GM19035 (cell line): Measurements from ENCODE around the gene PLOD3.
"Not testable (repeated sequence)": the region's sequence is repeated elsewhere in the genome, so short reads cannot be mapped to it uniquely, and the experiment has no call there.

Source experiments
- ATAC-seq: cut with Tn5 transposase; IDR thresholded peaks from one replicate; pipeline ENCODE4 v1.9.1; 2021; ENCODE audit not compliant: unreplicated experiment

Gene PLOD3, protein sequence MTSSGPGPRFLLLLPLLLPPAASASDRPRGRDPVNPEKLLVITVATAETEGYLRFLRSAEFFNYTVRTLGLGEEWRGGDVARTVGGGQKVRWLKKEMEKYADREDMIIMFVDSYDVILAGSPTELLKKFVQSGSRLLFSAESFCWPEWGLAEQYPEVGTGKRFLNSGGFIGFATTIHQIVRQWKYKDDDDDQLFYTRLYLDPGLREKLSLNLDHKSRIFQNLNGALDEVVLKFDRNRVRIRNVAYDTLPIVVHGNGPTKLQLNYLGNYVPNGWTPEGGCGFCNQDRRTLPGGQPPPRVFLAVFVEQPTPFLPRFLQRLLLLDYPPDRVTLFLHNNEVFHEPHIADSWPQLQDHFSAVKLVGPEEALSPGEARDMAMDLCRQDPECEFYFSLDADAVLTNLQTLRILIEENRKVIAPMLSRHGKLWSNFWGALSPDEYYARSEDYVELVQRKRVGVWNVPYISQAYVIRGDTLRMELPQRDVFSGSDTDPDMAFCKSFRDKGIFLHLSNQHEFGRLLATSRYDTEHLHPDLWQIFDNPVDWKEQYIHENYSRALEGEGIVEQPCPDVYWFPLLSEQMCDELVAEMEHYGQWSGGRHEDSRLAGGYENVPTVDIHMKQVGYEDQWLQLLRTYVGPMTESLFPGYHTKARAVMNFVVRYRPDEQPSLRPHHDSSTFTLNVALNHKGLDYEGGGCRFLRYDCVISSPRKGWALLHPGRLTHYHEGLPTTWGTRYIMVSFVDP

DNA sequence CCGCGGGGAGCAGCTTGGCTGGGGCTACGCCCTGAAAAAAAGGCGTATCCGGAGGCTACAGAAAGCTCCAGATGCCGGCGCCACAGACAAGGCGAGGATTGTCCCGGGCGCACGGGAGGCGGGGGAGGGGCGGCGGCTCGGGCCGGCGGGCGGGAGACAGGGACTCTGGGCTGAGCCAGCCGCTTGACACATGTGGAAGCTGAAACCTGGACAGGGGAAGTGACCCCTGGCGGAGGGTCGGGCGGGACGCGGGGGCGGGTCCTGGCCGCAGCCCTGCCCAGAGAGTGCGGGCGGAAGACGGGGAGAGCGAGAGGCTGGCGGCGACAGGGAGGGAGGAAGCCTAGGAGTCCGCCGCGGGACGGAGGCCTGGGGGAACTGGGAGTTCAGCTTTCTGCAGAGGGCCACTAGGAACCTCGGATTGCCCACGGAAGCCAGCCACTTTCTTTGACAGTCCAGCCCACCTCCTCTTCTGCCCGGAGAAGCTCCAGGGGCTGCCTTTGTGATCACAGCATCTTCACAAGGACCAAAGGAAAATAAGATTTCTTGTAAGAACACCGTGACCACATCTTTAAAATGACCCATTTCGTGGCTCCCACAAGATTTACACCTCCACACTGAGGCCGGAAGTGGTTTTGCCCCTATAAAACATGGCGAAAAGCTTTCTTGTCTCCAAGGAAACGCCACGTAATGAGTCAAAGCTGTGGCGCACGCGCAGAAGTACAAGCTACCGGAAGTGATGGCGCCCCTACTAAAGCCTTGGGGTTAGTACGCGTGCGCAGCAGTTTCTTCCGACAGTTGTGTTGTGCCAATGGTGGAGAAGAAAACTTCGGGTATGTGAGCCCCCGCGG lies at the start of gene PLOD3, which contains the start of gene ZNHIT1:
PLOD3 (minus strand) TSS at position 194 of the 848 bp plus-strand sequence. CDS start 307 bp downstream, outside the sequence.
ZNHIT1 (plus strand) TSS at position 778 of the 848 bp plus-strand sequence; CDS start at position 809, 31 bp downstream.
- peak; percentile 64 for ATAC-seq

GRCh38 chr7:101265622-101266516 lies 48.5 kb upstream of the PLOD3 start:
- ATAC-seq, result no peak

- ATAC-seq, result not testable (repeated sequence)
These were observed 46.8 kb upstream of the PLOD3 start for GRCh38 chr7:101264102-101264706.

DNA sequence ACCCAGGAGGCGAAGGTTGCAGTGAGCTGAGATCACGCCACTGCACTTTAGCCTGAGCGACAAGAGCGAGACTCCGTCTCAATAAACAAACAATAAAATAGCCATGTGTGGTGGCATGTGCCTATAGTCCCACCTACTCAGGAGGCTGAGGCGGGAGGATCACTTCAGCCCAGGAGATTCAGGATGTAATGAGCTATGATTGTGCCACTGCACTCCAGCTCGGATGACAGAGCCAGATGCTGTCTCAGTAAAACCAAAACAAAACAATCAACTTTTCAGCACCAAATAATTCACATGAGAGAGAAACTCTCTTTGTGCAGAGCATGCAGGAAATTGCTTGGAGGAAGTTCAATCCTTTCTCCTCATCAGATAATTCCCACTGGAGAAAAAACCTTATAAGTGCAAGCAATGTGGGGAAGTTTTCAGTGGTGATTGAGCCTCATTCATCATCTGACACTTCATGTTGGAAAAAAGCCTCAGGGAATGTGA lies 40.9 kb upstream of the PLOD3 start:
- ATAC-seq, result no peak

DNA sequence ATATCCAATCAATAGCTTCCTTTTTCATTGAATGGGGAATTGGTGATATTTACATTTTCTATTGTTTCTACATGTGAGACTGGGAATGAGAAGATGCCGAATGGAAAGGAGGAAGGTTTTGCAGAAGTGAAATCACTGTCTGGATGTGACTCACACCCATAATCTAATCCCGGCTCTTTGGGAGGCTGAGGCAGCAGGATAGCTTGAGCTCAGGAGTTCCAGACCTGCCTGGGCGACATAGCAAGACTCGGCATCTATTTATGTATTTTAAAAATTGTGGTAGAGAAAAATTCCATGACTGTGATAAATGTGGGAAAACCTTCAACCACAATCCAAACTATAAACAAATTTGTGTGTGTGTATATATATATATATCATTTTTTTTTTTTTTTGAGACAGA lies 38.4 kb upstream of the PLOD3 start:
- ATAC-seq, result no peak

DNA sequence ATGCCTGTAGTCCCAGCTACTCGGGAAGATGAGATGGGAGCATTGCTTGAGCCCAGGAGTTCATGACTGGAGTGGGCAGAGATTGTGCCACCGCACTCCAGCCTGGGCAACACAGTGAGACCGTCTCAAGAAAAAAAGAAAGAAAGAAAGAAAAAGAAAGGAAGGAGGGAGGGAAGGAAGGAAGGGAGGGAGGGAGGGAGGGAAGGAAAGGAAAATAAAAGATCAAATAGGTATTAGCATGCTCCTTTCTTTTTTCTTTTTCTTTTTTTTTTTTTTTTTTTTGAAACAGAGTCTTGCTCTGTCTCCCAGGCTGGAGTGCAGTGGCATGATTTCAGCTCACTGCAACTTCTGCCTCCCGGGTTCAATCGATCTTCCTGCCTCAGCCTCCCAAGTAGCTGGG lies 35.8 kb upstream of the PLOD3 start:
- ATAC-seq, result not testable (repeated sequence)

- peak; percentile 97 for ATAC-seq
These were observed 34.7 kb upstream of the PLOD3 start for GRCh38 chr7:101251871-101252659.

GRCh38 chr7:101250324-101250723 lies 32.9 kb upstream of the PLOD3 start:
- no peak for ATAC-seq

GRCh38 chr7:101248276-101248675 lies 30.9 kb upstream of the PLOD3 start:
- no peak for ATAC-seq

DNA sequence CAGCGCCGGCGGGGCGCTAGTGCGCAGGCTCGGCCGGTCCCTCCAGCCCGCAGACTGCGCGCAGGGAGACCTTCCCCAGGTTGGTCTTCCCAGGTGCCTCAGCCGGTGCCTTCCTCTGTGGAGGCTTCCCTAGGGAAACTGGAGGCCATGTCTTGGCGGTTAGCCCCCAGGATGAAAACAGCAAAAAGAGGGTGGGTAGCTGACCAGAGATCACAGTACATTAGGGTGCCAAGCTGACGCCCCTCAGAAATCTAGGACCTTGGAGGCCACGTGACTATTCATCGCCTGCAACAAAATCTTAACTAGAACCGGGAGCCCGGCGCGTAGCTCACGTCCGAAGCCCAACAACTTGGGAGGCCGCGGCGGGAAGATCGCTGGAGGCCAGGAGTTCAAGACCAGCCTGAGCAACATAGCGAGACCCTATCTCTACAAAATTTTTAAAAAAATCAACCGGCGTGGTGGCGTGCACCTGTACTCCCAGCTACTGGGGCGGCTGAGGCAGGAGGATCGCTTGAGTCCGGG lies 27.8 kb upstream of the PLOD3 start:
- no peak for ATAC-seq

GRCh38 chr7:101244375-101245146 lies 27.2 kb upstream of the PLOD3 start, which contains the start of gene FIS1:
Gene FIS1, minus strand, starts transcription at chr7:101245081. Its CDS starts 77 bp downstream, at chr7:101245004.
- peak; percentile 94 for ATAC-seq

DNA sequence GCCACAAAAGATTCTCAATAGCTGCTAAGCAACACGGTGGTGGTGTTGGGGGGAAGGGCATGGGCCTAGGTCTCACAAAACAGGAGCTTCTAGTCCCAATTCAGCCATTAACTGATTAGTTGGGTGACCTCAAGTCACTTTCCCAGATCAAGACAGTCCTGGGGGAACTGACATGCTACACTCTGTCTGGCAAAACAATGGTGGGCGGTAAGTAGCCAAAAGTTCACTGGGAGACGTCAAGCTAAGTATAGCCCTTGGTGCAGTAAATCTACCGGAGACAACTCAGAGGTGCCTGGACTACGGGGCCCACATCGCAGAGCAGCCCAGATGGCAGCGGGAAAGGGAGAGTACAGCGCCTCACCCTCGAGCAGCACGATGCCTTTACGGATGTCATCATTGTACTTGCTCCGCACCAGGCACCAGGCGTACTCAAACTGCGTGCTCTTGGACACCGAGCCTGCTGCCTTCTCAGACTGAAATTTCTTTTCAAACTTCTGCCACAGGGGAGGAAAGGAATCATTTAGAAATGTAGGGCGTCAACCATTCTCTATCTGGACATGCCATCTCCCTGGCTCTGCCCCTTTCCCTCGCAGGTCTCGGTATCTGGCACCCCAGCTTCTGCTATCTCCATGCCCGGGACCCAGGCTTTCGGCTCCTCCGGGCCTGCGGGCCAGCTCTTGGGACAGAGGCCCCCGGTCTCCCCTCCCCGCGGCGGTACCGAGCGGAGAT lies 26.4 kb upstream of the PLOD3 start:
- no peak for ATAC-seq

- ATAC-seq, result no peak
These were observed 24.3 kb upstream of the PLOD3 start for GRCh38 chr7:101241443-101242349.

DNA sequence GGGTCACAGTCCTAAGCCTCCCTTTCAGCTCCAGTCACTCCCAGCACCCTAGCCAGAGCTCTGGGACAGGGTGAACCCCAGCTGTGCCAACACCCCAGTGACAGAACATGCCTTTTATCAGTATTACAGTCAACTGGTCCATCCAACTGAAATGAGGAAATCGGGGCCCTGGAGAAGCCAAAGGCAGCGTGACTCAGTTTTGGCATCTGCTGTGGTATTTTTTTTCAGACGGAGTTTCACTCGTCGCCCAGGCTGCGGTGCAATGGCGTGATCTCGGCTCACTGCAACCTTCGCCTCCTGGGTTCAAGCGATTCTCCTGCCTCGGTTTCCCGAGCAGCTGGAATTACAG lies 23.6 kb upstream of the PLOD3 start:
- no peak for ATAC-seq

GRCh38 chr7:101240226-101241014 lies 23.0 kb upstream of the PLOD3 start:
- no peak for ATAC-seq

DNA sequence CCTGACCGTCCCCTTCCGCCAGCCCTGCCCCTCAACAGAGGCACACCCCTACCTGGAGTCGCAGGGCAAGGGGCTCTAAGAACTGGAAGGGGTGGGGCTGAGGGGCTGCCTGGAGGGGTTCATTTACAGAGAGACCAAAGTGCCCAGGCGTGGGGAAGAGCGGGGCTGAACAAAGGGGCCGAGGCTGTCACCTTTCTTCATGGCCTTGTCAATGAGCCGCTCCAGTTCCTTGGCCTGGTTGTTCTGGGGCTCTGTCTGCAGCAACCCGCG lies 22.5 kb upstream of the PLOD3 start:
- ATAC-seq, result no peak
